ENCODE results near the gene GJD4.
A peak's percentile ranks its signal among the peaks of the same experiment; 100 is the strongest.

Gene GJD4

GRCh38 chr10:35605191-35605590 is at the start of gene GJD4:
TSS of gene GJD4 (plus strand) at chr10:35605341. CDS start at chr10:35605568, 227 bp downstream.
- DNase-seq (ENCODE audit: low read depth), result no peak

- no peak for DNase-seq (ENCODE audit: low read depth)
Observed at GRCh38 chr10:35555962-35556930, 48.9 kb upstream of the GJD4 start.

GRCh38 chr10:35558276-35558675 is 46.9 kb upstream of the GJD4 start:
- no peak for DNase-seq (ENCODE audit: low read depth)

GRCh38 chr10:35559416-35559815 is 45.7 kb upstream of the GJD4 start:
- no peak for DNase-seq (ENCODE audit: low read depth)

- DNase-seq (ENCODE audit: low read depth), result no peak
Observed at GRCh38 chr10:35561715-35562114, 43.4 kb upstream of the GJD4 start.

GRCh38 chr10:35562427-35562826 is 42.7 kb upstream of the GJD4 start:
- no peak for DNase-seq (ENCODE audit: low read depth)

GRCh38 chr10:35563261-35563891 is 41.8 kb upstream of the GJD4 start:
- DNase-seq (ENCODE audit: low read depth), result peak; percentile 73

- DNase-seq (ENCODE audit: low read depth), result peak; percentile 74
Observed at GRCh38 chr10:35564341-35564968, 40.7 kb upstream of the GJD4 start.

- peak; percentile 27 for DNase-seq (ENCODE audit: low read depth)
Observed at GRCh38 chr10:35565602-35566081, 39.5 kb upstream of the GJD4 start.

GRCh38 chr10:35567951-35568350 is 37.2 kb upstream of the GJD4 start:
- no peak for DNase-seq (ENCODE audit: low read depth)

- no peak for DNase-seq (ENCODE audit: low read depth)
Observed at GRCh38 chr10:35568483-35569015, 36.6 kb upstream of the GJD4 start.

- DNase-seq (ENCODE audit: low read depth), result no peak
Observed at GRCh38 chr10:35569111-35569707, 35.9 kb upstream of the GJD4 start.

GRCh38 chr10:35569836-35570235 is 35.3 kb upstream of the GJD4 start:
- DNase-seq (ENCODE audit: low read depth), result no peak

GRCh38 chr10:35570397-35570796 is 34.7 kb upstream of the GJD4 start:
- peak; percentile 43 for DNase-seq (ENCODE audit: low read depth)

GRCh38 chr10:35572583-35572982 is 32.6 kb upstream of the GJD4 start:
- DNase-seq (ENCODE audit: low read depth), result peak; percentile 39

GRCh38 chr10:35573796-35574195 is 31.3 kb upstream of the GJD4 start:
- DNase-seq (ENCODE audit: low read depth), result no peak

GRCh38 chr10:35574924-35575352 is 30.2 kb upstream of the GJD4 start:
- DNase-seq (ENCODE audit: low read depth), result peak; percentile 86

- no peak for DNase-seq (ENCODE audit: low read depth)
Observed at GRCh38 chr10:35575640-35576039, 29.5 kb upstream of the GJD4 start.

GRCh38 chr10:35576730-35577129 is 28.4 kb upstream of the GJD4 start:
- DNase-seq (ENCODE audit: low read depth), result no peak

GRCh38 chr10:35577926-35578617 is 27.1 kb upstream of the GJD4 start:
- DNase-seq (ENCODE audit: low read depth), result peak; percentile 39

GRCh38 chr10:35578618-35578956 is 26.6 kb upstream of the GJD4 start:
- no peak for DNase-seq (ENCODE audit: low read depth)

Measured in iris pigment epithelial cell (primary cell).